GM12892 (cell line): Measurements from ENCODE around the gene ZNF532.

Source experiments
- POLR2A ChIP-seq: IDR thresholded peaks from 2 replicates; pipeline ENCODE4 v1.6.1; 2011; ENCODE audit warnings: low read depth, low read length, control low read depth
- TAF1 ChIP-seq: IDR thresholded peaks from 2 replicates; pipeline ENCODE4 v1.6.1; 2011; ENCODE audit warnings: low read depth, mild to moderate bottlenecking, control low read depth, low read length, borderline replicate concordance

DNA sequence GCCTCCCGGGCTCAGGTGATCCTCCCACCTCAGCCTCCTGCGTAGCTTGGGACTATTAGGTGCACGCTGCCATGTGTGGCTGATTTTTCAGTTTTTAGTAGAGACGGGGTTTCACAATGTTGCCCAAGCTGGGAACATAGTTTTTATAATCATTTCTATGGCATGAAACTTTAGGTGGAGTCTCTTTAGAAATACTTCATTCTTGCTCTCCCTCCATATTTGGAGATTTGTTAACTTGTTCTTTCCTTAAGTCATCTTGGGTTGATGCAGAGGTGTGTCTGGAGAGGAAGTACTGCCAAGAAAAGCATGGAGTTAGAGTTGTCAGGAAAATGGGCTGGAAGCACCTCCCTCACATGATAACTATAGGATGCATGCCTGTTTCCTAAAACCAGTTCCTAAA lies 17.4 kb downstream of the ZNF532 start:
- TF ChIP-seq TAF1 (no peak), POLR2A (no peak)
